OCI-LY7 (cell line): ENCODE measurements around the gene TNFAIP8L3. TPM values are rescaled to one million over a fixed set of nuclear protein-coding genes. Genes with fewer than 3 reads are reported as not detected.

Experiments used
- BruUV-seq: library from RNA; stranded (reverse); fragments of 400-500 nt; replicated peaks from 2 replicates; lab custom pipeline; 2021; lab: Mats Ljungman, UMichigan
- CTCF ChIA-PET: fragments of 300-600 bp; sonication (Branson Sonifier 250); formaldehyde crosslinking; loops from one replicate; lab custom pipeline; 2022; ENCODE audit warnings: antibody characterized with exemption; ENCODE audit not compliant: unreplicated experiment; lab: Charles Lee
- POLR2A ChIA-PET: fragments of 300-600 bp; sonication (Branson Sonifier 250); formaldehyde crosslinking; loops from one replicate; lab custom pipeline; 2022; ENCODE audit warnings: antibody characterized with exemption; lab: Charles Lee
- DNase-seq: peaks from one replicate; pipeline ENCODE4 v3.0.0-alpha.2; 2015; ENCODE audit warnings: low spot score
- H2AFZ ChIP-seq: fragments of 200-600 bp; sonication (generic), shearing (Covaris generic); 2 replicates; pipeline ENCODE4 v1.6.1; 2014; ENCODE audit warnings: mild to moderate bottlenecking, antibody characterized with exemption, low read length, moderate library complexity
- H3K27ac ChIP-seq: fragments of 200-600 bp; sonication (generic); 2 replicates; pipeline ENCODE4 v1.5.1; 2014; ENCODE audit warnings: mixed run types, low read depth, mild to moderate bottlenecking, moderate library complexity, low read length, inconsistent platforms; ENCODE audit not compliant: poor library complexity, severe bottlenecking
- H3K36me3 ChIP-seq: fragments of 200-600 bp; sonication (generic); 2 replicates; pipeline ENCODE4 v1.6.1; 2014; ENCODE audit warnings: mild to moderate bottlenecking, antibody characterized with exemption, low read length, moderate library complexity, mixed read lengths; ENCODE audit not compliant: insufficient read depth
- H3K4me1 ChIP-seq: fragments of 200-600 bp; sonication (generic); 2 replicates; pipeline ENCODE4 v1.5.1; 2014; ENCODE audit warnings: mild to moderate bottlenecking, low read length; ENCODE audit not compliant: insufficient read depth, poor library complexity, severe bottlenecking
- H3K4me2 ChIP-seq: fragments of 200-600 bp; sonication (generic); 2 replicates; pipeline ENCODE4 v1.6.1; 2014; ENCODE audit warnings: mild to moderate bottlenecking, low read length
- H3K4me3 ChIP-seq: fragments of 200-600 bp; sonication (generic); 2 replicates; pipeline ENCODE4 v1.5.1; 2014; ENCODE audit warnings: mild to moderate bottlenecking, low read depth, low read length; ENCODE audit not compliant: poor library complexity, severe bottlenecking
- H3K79me2 ChIP-seq: fragments of 200-600 bp; sonication (generic); 2 replicates; pipeline ENCODE4 v1.6.1; 2016; ENCODE audit warnings: low read depth, mild to moderate bottlenecking, low read length, moderate library complexity, mixed read lengths; ENCODE audit not compliant: insufficient read depth
- H3K9me2 ChIP-seq: fragments of 200-600 bp; sonication (generic); 2 replicates; pipeline ENCODE4 v1.6.1; 2016; ENCODE audit warnings: mild to moderate bottlenecking, low read length, mixed read lengths; ENCODE audit not compliant: insufficient read depth
- H3K9me3 ChIP-seq: fragments of 200-600 bp; sonication (generic); 2 replicates; pipeline ENCODE4 v1.6.1; 2014; ENCODE audit warnings: mild to moderate bottlenecking, mixed run types, low read length, mixed read lengths
- H4K20me1 ChIP-seq: fragments of 200-600 bp; sonication (generic); 2 replicates; pipeline ENCODE4 v1.6.1; 2014; ENCODE audit warnings: mild to moderate bottlenecking, antibody characterized with exemption, low read length, moderate library complexity, mixed read lengths; ENCODE audit not compliant: insufficient read depth
- EZH2phosphoT487 ChIP-seq: fragments of 200-600 bp; sonication (generic); IDR thresholded peaks from 2 replicates; pipeline ENCODE4 v1.6.1; 2018; ENCODE audit warnings: low read depth, borderline replicate concordance, mild to moderate bottlenecking, mixed run types, antibody characterized with exemption, low read length, moderate library complexity, mixed read lengths
- intact Hi-C: fragments of 100-400 bp; cut with micrococcal nuclease; formaldehyde crosslinking; loops from one replicate; pipeline ENCODE4 v1.10.0; 2022; ENCODE audit not compliant: unreplicated experiment
- total RNA-seq, 2 experiments: library from RNA; depleted of rRNA in 1 of 2; stranded (reverse); fragments of >200 nt in 1 of 2; shearing (Covaris generic) in 1 of 2; gene quantifications; 2 replicates each; pipeline ENCODE4 v1.2.3, GENCODE V29; 2014 to 2022
- TF ChIP-seq, protein P1 (sequence below): fragments of 200-600 bp; sonication (generic); conservative IDR thresholded peaks from 2 replicates; pipeline ENCODE4 v1.5.1; 2014; ENCODE audit warnings: mild to moderate bottlenecking, antibody characterized with exemption, low read length, moderate library complexity, mixed read lengths

The TNFAIP8L3 gene
- total RNA-seq, 2 experiments from 2014 or later = not detected

DNA sequence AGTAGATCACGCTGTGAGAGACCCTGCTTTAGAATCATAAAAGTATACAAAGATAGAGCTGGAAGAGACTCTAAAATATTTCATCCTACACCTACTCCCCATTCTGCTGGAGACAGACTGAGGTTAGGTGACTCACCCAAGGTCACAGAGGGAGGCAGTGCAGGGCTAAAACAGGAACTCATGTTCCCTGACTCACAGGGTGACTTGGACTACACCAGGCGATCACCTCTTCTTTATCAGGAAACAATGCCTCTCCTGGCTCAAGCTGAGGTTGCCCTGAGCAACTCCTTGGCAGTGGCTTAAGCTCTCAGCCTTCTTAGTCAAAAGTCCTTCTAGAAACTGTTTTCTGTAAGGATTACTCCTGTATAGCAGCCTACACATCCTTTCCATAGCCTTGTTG lies 26.4 kb upstream of the TNFAIP8L3 start:
- no peak for TF ChIP-seq EZH2phosphoT487
- TF ChIP-seq, protein P1, sequence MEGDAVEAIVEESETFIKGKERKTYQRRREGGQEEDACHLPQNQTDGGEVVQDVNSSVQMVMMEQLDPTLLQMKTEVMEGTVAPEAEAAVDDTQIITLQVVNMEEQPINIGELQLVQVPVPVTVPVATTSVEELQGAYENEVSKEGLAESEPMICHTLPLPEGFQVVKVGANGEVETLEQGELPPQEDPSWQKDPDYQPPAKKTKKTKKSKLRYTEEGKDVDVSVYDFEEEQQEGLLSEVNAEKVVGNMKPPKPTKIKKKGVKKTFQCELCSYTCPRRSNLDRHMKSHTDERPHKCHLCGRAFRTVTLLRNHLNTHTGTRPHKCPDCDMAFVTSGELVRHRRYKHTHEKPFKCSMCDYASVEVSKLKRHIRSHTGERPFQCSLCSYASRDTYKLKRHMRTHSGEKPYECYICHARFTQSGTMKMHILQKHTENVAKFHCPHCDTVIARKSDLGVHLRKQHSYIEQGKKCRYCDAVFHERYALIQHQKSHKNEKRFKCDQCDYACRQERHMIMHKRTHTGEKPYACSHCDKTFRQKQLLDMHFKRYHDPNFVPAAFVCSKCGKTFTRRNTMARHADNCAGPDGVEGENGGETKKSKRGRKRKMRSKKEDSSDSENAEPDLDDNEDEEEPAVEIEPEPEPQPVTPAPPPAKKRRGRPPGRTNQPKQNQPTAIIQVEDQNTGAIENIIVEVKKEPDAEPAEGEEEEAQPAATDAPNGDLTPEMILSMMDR = no peak
- Histone ChIP-seq H3K27ac (no peak overlapping the region), H3K4me3 (no peak overlapping the region), H3K36me3 (no peaks in the 10 kb centered on the region), H3K4me1 (no peaks in the 10 kb centered on the region), H3K79me2 (no peaks in the 10 kb centered on the region), H3K9me3 (no peaks in the 10 kb centered on the region), H3K4me2 (no peak overlapping the region), H2AFZ (no peak overlapping the region), H3K9me2 (no peaks in the 10 kb centered on the region), H4K20me1 (no peaks in the 10 kb centered on the region)
- ChIA-PET CTCF (no interaction called here), POLR2A (no interaction called here)
- BruUV-seq = no TSS peak
- no peak for DNase-seq
- intact Hi-C loops = no loop called here

DNA sequence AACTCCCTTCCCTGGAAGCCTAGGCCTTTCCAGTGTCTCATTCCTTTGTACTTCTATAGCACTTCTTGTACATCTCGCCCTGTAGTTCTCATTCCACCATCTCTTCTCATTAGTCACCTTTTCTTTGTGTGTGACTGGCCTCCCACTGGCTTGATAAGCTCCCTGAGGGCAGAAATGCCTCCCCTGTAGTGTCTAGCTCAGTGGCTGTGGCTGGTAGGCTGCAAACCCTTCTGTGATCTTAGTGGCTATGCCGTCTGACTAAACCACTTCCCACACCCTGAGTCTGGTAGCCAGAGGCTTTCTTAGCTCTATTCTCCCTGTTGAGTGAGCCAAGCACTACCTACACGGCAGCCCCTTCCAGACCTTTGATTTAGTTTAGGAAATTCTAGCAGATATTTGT lies 24.4 kb upstream of the TNFAIP8L3 start:
- intact Hi-C loops = no loop called here
- no peaks in the 10 kb centered on the region for H3K9me2 ChIP-seq
- POLR2A ChIA-PET = interaction anchor here (0.7 to 1.0 kb wide), 2 partner anchors 10 to 174 kb away, joined by 3 read pairs; no protein-coding TSS in a partner anchor
- no peaks in the 10 kb centered on the region for H4K20me1 ChIP-seq
- H3K27ac ChIP-seq = no peak overlapping the region
- H3K79me2 ChIP-seq = no peaks in the 10 kb centered on the region
- H3K9me3 ChIP-seq = no peaks in the 10 kb centered on the region
- H3K4me1 ChIP-seq = no peaks in the 10 kb centered on the region
- no peaks in the 10 kb centered on the region for H3K36me3 ChIP-seq
- CTCF ChIA-PET = no interaction called here
- DNase-seq = no peak
- H3K4me3 ChIP-seq = no peak overlapping the region
- H2AFZ ChIP-seq = no peak overlapping the region
- TF ChIP-seq EZH2phosphoT487 = no peak
- TF ChIP-seq, protein P1 = no peak
- no TSS peak for BruUV-seq
- no peak overlapping the region for H3K4me2 ChIP-seq

DNA sequence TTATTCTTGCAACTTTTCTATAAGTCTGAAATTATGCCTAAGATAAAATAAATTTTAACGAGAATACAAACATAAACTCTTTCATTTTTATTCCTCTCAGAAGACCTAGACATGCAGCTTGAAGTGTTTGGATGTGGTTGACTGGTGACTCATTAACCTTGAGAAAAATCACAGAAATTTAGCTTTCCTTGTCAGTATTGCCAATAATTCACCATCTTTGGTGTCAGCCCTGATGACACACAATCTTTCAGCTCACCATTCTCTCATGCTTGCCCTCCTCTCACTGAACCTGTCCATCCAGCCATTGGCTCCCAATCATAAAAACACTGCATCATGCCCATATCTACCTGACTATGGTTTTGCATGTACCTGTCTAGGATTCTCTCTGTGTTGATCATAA lies 22.6 kb upstream of the TNFAIP8L3 start:
- ChIA-PET POLR2A (interaction anchor here (0.7 kb wide), 1 partner anchor 787 kb away, joined by 3 read pairs; no protein-coding TSS in a partner anchor), CTCF (no interaction called here)
- H3K36me3 ChIP-seq = no peaks in the 10 kb centered on the region
- no peaks in the 10 kb centered on the region for H3K9me3 ChIP-seq
- H3K4me1 ChIP-seq = no peaks in the 10 kb centered on the region
- intact Hi-C loops = no loop called here
- H4K20me1 ChIP-seq = no peaks in the 10 kb centered on the region
- no peak overlapping the region for H3K27ac ChIP-seq
- H2AFZ ChIP-seq = no peak overlapping the region
- TF ChIP-seq EZH2phosphoT487 = no peak
- TF ChIP-seq, protein P1 = no peak
- BruUV-seq = no TSS peak
- H3K4me2 ChIP-seq = no peak overlapping the region
- H3K9me2 ChIP-seq = no peaks in the 10 kb centered on the region
- DNase-seq = no peak
- no peaks in the 10 kb centered on the region for H3K79me2 ChIP-seq
- H3K4me3 ChIP-seq = no peak overlapping the region
